Measurements from ENCODE around the gene DCAF15. TPM values are rescaled to one million over a fixed set of nuclear protein-coding genes. Genes with fewer than 3 reads are reported as not detected.

DCAF15 gene
- total RNA-seq, 1 experiment from 2014 or later = 43.0 TPM

GRCh38 chr19:13951043-13951442 is 1.3 kb upstream of the DCAF15 start:
- no TSS peak for BruUV-seq (replicated peaks)
- no peak for DNase-seq
- Histone ChIP-seq H3K36me3 (ENCODE audit: control insufficient read depth, insufficient read depth, low read length) (no peaks in the 10 kb centered on the region; the same call in 1 of the 2 replicates), H3K27me3 (replicated peaks; ENCODE audit: control insufficient read depth, insufficient read depth, low read length) (no peaks in the 10 kb centered on the region), H3K4me3 (ENCODE audit: low read depth, low read length) (no peak overlapping the region), H3K9me3 (no peaks in the 10 kb centered on the region), H3K4me1 (0 out of 2 replicates have a peak, but pooled peaks cover 6% of the 10 kb centered on the region)
- CTCF ChIA-PET = interaction anchor here (0.5 to 0.6 kb wide), 2 partner anchors 22 to 109 kb away, joined by 3 to 6 read pairs; no protein-coding TSS in a partner anchor
- peaks cover 14% of the 10 kb centered on the region for H3K36me3 Mint-ChIP-seq (ENCODE audit: insufficient read depth, unreplicated experiment)
- H3K9me3 Mint-ChIP-seq (ENCODE audit: unreplicated experiment) = no peaks in the 10 kb centered on the region
- POLR2A ChIA-PET = interaction anchor here (0.7 kb wide), 1 partner anchor 25 kb away, joined by 6 read pairs; no protein-coding TSS in a partner anchor
- H3K4me1 Mint-ChIP-seq (ENCODE audit: low read depth, unreplicated experiment) = no peaks in the 10 kb centered on the region
- no peak overlapping the region for H3K27ac Mint-ChIP-seq (ENCODE audit: unreplicated experiment)
- intact Hi-C loops (cut with micrococcal nuclease; ENCODE audit: unreplicated experiment) = no loop called here
- TF ChIP-seq CTCF (IDR thresholded peaks at IDR 0.05; ENCODE audit: insufficient read depth in 1 of 2, low read depth in 1 of 2, low read length in 1 of 2, severe bottlenecking in 1 of 2, unreplicated experiment in 1 of 2) = no peak
- no peaks in the 10 kb centered on the region for H3K27me3 Mint-ChIP-seq (ENCODE audit: insufficient read depth, unreplicated experiment)
- H3K4me3 Mint-ChIP-seq (ENCODE audit: unreplicated experiment) = no peak overlapping the region

GRCh38 chr19:13951799-13952153 is 533 bp upstream of the DCAF15 start:
- ChIA-PET POLR2A (interaction anchor here (0.8 kb wide), 1 partner anchor 10 kb away, joined by 17 read pairs; no protein-coding TSS in a partner anchor), CTCF (no interaction called here)
- peak overlapping the region; percentile 81 for H3K27ac Mint-ChIP-seq (ENCODE audit: unreplicated experiment)
- TF ChIP-seq CTCF (IDR thresholded peaks at IDR 0.05; ENCODE audit: insufficient read depth in 1 of 2, low read depth in 1 of 2, low read length in 1 of 2, severe bottlenecking in 1 of 2, unreplicated experiment in 1 of 2) = no peak
- no peak for DNase-seq
- no TSS peak for BruUV-seq (replicated peaks)
- intact Hi-C loops (cut with micrococcal nuclease; ENCODE audit: unreplicated experiment) = loop anchor here (1.0 to 2.0 kb wide), 3 partner anchors 27 to 71 kb away; no protein-coding TSS in a partner anchor
- H3K36me3 ChIP-seq (ENCODE audit: control insufficient read depth, insufficient read depth, low read length) = peaks cover 2% of the 10 kb centered on the region
- no peaks in the 10 kb centered on the region for H3K27me3 ChIP-seq (replicated peaks; ENCODE audit: control insufficient read depth, insufficient read depth, low read length)
- H3K4me3 ChIP-seq (ENCODE audit: low read depth, low read length) = peak overlapping the region; percentile 22
- H3K4me1 Mint-ChIP-seq (ENCODE audit: low read depth, unreplicated experiment) = no peaks in the 10 kb centered on the region
- no peaks in the 10 kb centered on the region for H3K27me3 Mint-ChIP-seq (ENCODE audit: insufficient read depth, unreplicated experiment)
- no peaks in the 10 kb centered on the region for H3K9me3 ChIP-seq
- peaks cover 14% of the 10 kb centered on the region for H3K36me3 Mint-ChIP-seq (ENCODE audit: insufficient read depth, unreplicated experiment)
- H3K9me3 Mint-ChIP-seq (ENCODE audit: unreplicated experiment) = no peaks in the 10 kb centered on the region
- H3K4me1 ChIP-seq = 0 out of 2 replicates have a peak, but pooled peaks cover 6% of the 10 kb centered on the region
- peak overlapping the region; percentile 71 for H3K4me3 Mint-ChIP-seq (ENCODE audit: unreplicated experiment)

GRCh38 chr19:13952931-13953531 is 722 bp downstream of the DCAF15 start:
- peaks cover 2% of the 10 kb centered on the region for H3K36me3 ChIP-seq (ENCODE audit: control insufficient read depth, insufficient read depth, low read length)
- H3K4me1 ChIP-seq = 0 out of 2 replicates have a peak, but pooled peaks cover 6% of the 10 kb centered on the region
- Mint-ChIP-seq H3K4me3 (ENCODE audit: unreplicated experiment) (peak overlapping the region; percentile 71), H3K27ac (ENCODE audit: unreplicated experiment) (peak overlapping the region; percentile 42), H3K27me3 (ENCODE audit: insufficient read depth, unreplicated experiment) (no peaks in the 10 kb centered on the region), H3K4me1 (ENCODE audit: low read depth, unreplicated experiment) (no peaks in the 10 kb centered on the region), H3K9me3 (ENCODE audit: unreplicated experiment) (no peaks in the 10 kb centered on the region), H3K36me3 (ENCODE audit: insufficient read depth, unreplicated experiment) (peaks cover 21% of the 10 kb centered on the region)
- ChIA-PET POLR2A (interaction anchor here (1.0 kb wide), 1 partner anchor 53 kb away, joined by 5 read pairs; the partner anchor contains the start of gene RFX1), CTCF (interaction anchor here (0.8 to 1.5 kb wide), 2 partner anchors 119 to 121 kb away, joined by 3 read pairs; partner anchors contain the start of gene MISP3)
- no peak for TF ChIP-seq CTCF (IDR thresholded peaks at IDR 0.05; ENCODE audit: insufficient read depth in 1 of 2, low read depth in 1 of 2, low read length in 1 of 2, severe bottlenecking in 1 of 2, unreplicated experiment in 1 of 2)
- intact Hi-C loops (cut with micrococcal nuclease; ENCODE audit: unreplicated experiment) = loop anchor here (1.0 to 2.0 kb wide), 3 partner anchors 25 to 72 kb away; no protein-coding TSS in a partner anchor
- H3K4me3 ChIP-seq (ENCODE audit: low read depth, low read length) = peak overlapping the region; percentile 90
- H3K9me3 ChIP-seq = no peaks in the 10 kb centered on the region
- BruUV-seq (replicated peaks) = no TSS peak
- H3K27me3 ChIP-seq (replicated peaks; ENCODE audit: control insufficient read depth, insufficient read depth, low read length) = no peaks in the 10 kb centered on the region
- DNase-seq = no peak

Measured in Caco-2 (cell line).